HepG2 (cell line): ENCODE results near the gene APOC1. TPM values are rescaled to one million over a fixed set of nuclear protein-coding genes. Genes with fewer than 3 reads are reported as not detected.

Experiments used
- ARNT ChIP-seq: fragments of 450-650 bp; IDR thresholded peaks from 2 replicates; pipeline ENCODE4 v1.6.1; 2017
- GPN1 ChIP-seq: sonication (generic); formaldehyde crosslinking; IDR thresholded peaks from 2 replicates; pipeline ENCODE4 v1.5.1; 2020; ENCODE audit warnings: missing genetic modification reagents, borderline replicate concordance
- MYNN ChIP-seq: sonication (generic); formaldehyde crosslinking; IDR thresholded peaks from 2 replicates; pipeline ENCODE4 v1.4.0; 2020; ENCODE audit warnings: mild to moderate bottlenecking, low read depth, missing genetic modification reagents
- SP140L ChIP-seq: sonication (generic); formaldehyde crosslinking; IDR thresholded peaks from 2 replicates; pipeline ENCODE4 v1.4.0; 2020; ENCODE audit warnings: missing genetic modification reagents, borderline replicate concordance
- TEAD2 ChIP-seq: sonication (generic); formaldehyde crosslinking; IDR thresholded peaks from 2 replicates; pipeline ENCODE4 v1.9.0; 2021; ENCODE audit warnings: missing genetic modification reagents
- ZFP36L1 ChIP-seq: sonication (generic); formaldehyde crosslinking; IDR thresholded peaks from 2 replicates; pipeline ENCODE4 v1.8.0; 2022; ENCODE audit warnings: mild to moderate bottlenecking, missing genetic modification reagents, moderate library complexity
- ZNF335 ChIP-seq: sonication (generic); formaldehyde crosslinking; IDR thresholded peaks from 2 replicates; pipeline ENCODE4 v1.4.0; 2020; ENCODE audit warnings: missing genetic modification reagents
- ZNF354B ChIP-seq: sonication (generic); formaldehyde crosslinking; IDR thresholded peaks from 2 replicates; pipeline ENCODE4 v1.8.0; 2022; ENCODE audit warnings: mild to moderate bottlenecking, missing genetic modification reagents
- ZNF558 ChIP-seq: sonication (generic); formaldehyde crosslinking; IDR thresholded peaks from 2 replicates; pipeline ENCODE4 v1.9.0; 2022; ENCODE audit warnings: mild to moderate bottlenecking, missing genetic modification reagents, borderline replicate concordance
- ZNF619 ChIP-seq: sonication (generic); formaldehyde crosslinking; IDR thresholded peaks from 2 replicates; pipeline ENCODE4 v1.4.0; 2020; ENCODE audit warnings: mild to moderate bottlenecking, missing genetic modification reagents
- ZNF672 ChIP-seq: sonication (generic); formaldehyde crosslinking; IDR thresholded peaks from 2 replicates; pipeline ENCODE4 v1.8.1; 2022; ENCODE audit warnings: missing genetic modification reagents
- ZNF703 ChIP-seq: sonication (generic); formaldehyde crosslinking; IDR thresholded peaks from 2 replicates; pipeline ENCODE4 v1.5.1; 2020; ENCODE audit warnings: missing genetic modification reagents, mild to moderate bottlenecking, moderate library complexity, borderline replicate concordance
- ZNF790 ChIP-seq: sonication (generic); formaldehyde crosslinking; IDR thresholded peaks from 2 replicates; pipeline ENCODE4 v1.8.0; 2022; ENCODE audit warnings: missing genetic modification reagents, mild to moderate bottlenecking, borderline replicate concordance
- polyA plus RNA-seq, 8 experiments: library from polyadenylated mRNA; depleted of rRNA in 3 of 8; stranded (reverse) in 7 of 8; unstranded in 1 of 8; fragments of >200 nt; fragmentation: Illumina TruSeq in 4 of 8; extraction: Trizol in 4 of 8; gene quantifications; 2 replicates each; pipeline versions ENCODE4 v1.2.1 to v1.2.3, GENCODE V29; 2011 to 2016; ENCODE audit warnings: low read depth in 4 of 8, missing spikeins in 1 of 8, mixed read lengths in 1 of 8; ENCODE audit not compliant: insufficient read depth in 1 of 8
- total RNA-seq, 5 experiments: library from RNA; depleted of rRNA; stranded (reverse); fragments of >200 nt; fragmentation: Illumina TruSeq; extraction: Trizol; gene quantifications; 2 replicates each; pipeline ENCODE4 v1.2.3, GENCODE V29; 2016; ENCODE audit warnings: low read depth in 1 of 5
- TF ChIP-seq, protein P1 (sequence below): sonication (generic); formaldehyde crosslinking; conservative IDR thresholded peaks from 2 replicates; pipeline ENCODE4 v1.8.0; 2022; ENCODE audit warnings: mild to moderate bottlenecking, moderate library complexity, missing genetic modification reagents
- TF ChIP-seq, protein P2 (sequence below): sonication (generic); formaldehyde crosslinking; IDR thresholded peaks from one replicate; pipeline ENCODE4 v1.5.1; 2020; ENCODE audit warnings: mild to moderate bottlenecking, missing genetic modification reagents; ENCODE audit errors: not compliant biosample characterization

The APOC1 gene
- total and polyA plus RNA-seq, 2 of the 13 experiments (the other 11 are each of a cell fraction or from before 2014, with no cell fraction given), result 600 to 1,235 TPM

DNA sequence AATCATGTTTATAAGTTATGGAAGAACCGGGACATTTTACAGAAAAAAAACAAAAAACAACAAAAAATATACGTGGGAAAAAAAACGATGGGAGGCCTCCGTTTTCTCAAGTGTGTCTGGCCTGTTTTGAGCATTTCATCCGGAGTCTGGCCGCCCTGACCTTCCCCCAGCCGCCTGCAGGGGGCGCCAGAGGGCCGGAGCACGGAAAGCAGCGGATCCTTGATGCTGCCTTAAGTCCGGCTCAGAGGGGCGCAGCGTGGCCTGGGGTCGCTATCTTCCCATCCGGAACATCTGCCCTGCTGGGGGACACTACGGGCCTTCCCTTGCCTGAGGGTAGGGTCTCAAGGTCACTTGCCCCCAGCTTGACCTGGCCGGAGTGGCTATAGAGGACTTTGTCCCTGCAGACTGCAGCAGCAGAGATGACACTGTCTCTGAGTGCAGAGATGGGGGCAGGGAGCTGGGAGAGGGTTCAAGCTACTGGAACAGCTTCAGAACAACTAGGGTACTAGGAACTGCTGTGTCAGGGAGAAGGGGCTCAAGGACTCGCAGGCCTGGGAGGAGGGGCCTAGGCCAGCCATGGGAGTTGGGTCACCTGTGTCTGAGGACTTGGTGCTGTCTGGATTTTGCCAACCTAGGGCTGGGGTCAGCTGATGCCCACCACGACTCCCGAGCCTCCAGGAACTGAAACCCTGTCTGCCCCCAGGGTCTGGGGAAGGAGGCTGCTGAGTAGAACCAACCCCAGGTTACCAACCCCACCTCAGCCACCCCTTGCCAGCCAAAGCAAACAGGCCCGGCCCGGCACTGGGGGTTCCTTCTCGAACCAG is 10.6 kb upstream of the APOC1 start (continued):
- TF ChIP-seq, protein P1, sequence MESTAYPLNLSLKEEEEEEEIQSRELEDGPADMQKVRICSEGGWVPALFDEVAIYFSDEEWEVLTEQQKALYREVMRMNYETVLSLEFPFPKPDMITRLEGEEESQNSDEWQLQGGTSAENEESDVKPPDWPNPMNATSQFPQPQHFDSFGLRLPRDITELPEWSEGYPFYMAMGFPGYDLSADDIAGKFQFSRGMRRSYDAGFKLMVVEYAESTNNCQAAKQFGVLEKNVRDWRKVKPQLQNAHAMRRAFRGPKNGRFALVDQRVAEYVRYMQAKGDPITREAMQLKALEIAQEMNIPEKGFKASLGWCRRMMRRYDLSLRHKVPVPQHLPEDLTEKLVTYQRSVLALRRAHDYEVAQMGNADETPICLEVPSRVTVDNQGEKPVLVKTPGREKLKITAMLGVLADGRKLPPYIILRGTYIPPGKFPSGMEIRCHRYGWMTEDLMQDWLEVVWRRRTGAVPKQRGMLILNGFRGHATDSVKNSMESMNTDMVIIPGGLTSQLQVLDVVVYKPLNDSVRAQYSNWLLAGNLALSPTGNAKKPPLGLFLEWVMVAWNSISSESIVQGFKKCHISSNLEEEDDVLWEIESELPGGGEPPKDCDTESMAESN (CRISPR knock-in tag), result peak; percentile 92
- TF ChIP-seq ZFP36L1 (CRISPR knock-in tag), result peak; percentile 60; the same call in 1 of the 2 replicates
- TF ChIP-seq SP140L (CRISPR knock-in tag), result 0 out of 2 replicates have a peak, but pooled peaks have one; percentile 38
- TF ChIP-seq ZNF354B (CRISPR knock-in tag), result no peak
- TF ChIP-seq GPN1 (CRISPR knock-in tag), result no peak
- TF ChIP-seq ZNF703 (CRISPR knock-in tag), result peak; percentile 88; the same call in 1 of the 2 replicates
- TF ChIP-seq ZNF335 (CRISPR knock-in tag), result 0 out of 2 replicates have a peak, but pooled peaks have one; percentile 33
- TF ChIP-seq ZNF558 (CRISPR knock-in tag), result 0 out of 2 replicates have a peak, but pooled peaks have one; percentile 33
- no peak; the same call in 1 of the 2 replicates for TF ChIP-seq MYNN (CRISPR knock-in tag)
- TF ChIP-seq ZNF790, result no peak
- no peak for TF ChIP-seq ARNT
- TF ChIP-seq, protein P2, sequence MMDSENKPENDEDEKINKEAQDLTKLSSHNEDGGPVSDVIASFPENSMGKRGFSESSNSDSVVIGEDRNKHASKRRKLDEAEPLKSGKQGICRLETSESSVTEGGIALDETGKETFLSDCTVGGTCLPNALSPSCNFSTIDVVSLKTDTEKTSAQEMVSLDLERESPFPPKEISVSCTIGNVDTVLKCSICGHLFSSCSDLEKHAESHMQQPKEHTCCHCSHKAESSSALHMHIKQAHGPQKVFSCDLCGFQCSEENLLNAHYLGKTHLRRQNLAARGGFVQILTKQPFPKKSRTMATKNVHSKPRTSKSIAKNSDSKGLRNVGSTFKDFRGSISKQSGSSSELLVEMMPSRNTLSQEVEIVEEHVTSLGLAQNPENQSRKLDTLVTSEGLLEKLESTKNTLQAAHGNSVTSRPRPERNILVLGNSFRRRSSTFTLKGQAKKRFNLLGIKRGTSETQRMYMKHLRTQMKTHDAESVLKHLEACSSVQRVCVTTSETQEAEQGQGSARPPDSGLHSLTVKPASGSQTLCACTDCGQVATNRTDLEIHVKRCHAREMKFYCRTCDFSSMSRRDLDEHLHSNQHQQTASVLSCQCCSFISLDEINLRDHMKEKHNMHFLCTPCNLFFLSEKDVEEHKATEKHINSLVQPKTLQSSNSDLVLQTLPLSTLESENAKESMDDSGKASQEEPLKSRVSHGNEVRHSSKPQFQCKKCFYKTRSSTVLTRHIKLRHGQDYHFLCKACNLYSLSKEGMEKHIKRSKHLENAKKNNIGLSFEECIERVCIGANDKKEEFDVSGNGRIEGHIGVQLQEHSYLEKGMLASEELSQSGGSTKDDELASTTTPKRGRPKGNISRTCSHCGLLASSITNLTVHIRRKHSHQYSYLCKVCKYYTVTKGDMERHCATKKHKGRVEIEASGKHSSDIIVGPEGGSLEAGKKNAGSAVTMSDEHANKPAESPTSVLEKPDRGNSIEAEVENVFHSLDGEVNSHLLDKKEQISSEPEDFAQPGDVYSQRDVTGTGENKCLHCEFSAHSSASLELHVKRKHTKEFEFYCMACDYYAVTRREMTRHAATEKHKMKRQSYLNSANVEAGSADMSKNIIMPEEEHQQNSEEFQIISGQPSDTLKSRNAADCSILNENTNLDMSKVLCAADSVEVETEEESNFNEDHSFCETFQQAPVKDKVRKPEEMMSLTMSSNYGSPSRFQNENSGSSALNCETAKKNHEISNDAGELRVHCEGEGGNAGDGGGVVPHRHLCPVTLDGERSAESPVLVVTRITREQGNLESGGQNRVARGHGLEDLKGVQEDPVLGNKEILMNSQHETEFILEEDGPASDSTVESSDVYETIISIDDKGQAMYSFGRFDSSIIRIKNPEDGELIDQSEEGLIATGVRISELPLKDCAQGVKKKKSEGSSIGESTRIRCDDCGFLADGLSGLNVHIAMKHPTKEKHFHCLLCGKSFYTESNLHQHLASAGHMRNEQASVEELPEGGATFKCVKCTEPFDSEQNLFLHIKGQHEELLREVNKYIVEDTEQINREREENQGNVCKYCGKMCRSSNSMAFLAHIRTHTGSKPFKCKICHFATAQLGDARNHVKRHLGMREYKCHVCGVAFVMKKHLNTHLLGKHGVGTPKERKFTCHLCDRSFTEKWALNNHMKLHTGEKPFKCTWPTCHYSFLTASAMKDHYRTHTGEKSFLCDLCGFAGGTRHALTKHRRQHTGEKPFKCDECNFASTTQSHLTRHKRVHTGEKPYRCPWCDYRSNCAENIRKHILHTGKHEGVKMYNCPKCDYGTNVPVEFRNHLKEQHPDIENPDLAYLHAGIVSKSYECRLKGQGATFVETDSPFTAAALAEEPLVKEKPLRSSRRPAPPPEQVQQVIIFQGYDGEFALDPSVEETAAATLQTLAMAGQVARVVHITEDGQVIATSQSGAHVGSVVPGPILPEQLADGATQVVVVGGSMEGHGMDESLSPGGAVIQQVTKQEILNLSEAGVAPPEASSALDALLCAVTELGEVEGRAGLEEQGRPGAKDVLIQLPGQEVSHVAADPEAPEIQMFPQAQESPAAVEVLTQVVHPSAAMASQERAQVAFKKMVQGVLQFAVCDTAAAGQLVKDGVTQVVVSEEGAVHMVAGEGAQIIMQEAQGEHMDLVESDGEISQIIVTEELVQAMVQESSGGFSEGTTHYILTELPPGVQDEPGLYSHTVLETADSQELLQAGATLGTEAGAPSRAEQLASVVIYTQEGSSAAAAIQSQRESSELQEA (CRISPR knock-in tag), result peak; percentile 49
- TF ChIP-seq ZNF619 (CRISPR knock-in tag), result no peak
- no peak for TF ChIP-seq ZNF672 (CRISPR knock-in tag)
- TF ChIP-seq TEAD2 (CRISPR knock-in tag), result no peak
